Measurements from ENCODE around the gene TP73. TPM values are rescaled to one million over a fixed set of nuclear protein-coding genes. Genes with fewer than 3 reads are reported as not detected.

The TP73 gene
- polyA plus RNA-seq, 1 experiment = not detected

DNA sequence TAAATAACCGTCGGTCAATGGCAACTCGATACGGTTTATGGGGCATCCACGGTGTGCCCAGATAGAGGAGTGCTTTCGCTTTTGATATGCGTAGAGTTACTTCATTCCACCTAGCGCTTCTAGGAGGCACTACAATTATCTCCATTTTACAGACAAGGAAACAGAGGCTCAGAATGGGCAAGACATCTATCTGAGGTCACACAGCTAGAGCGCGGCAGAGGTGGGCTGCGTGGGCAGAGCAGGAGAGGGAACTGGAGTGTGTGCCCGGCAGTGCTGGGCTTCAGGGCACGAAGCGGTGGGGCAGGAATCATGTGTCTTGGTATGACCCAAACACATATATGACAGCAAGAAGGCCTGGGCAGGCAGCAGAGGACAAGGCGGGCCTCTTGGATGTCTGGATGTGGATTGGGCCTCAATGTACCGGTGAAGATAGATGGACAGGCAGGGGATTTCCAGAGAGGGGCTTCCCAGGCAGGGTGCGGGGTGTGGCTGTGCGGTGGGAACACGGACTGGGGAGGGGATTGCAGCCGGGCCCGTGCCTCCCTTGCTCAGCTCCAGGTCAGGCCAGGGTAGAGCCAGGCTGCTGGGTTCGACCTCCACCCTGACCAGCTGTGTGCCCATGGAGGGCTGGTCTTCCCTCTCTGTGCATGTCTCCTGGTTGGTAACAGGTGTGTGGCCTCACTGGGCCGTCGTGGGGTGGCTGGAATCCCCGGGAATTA lies 21.2 kb downstream of the TP73 start:
- H3K4me3 ChIP-seq (ENCODE audit: low read depth, low read length) = no peak overlapping the region
- peaks cover 19% of the 10 kb centered on the region for H3K27me3 ChIP-seq (ENCODE audit: control insufficient read depth, insufficient read depth, low read length)
- no peaks in the 10 kb centered on the region; the same call in 1 of the 2 replicates for H3K9me3 ChIP-seq (ENCODE audit: control insufficient read depth, insufficient read depth, low read length)
- ChIA-PET POLR2A (no interaction called here), CTCF (no interaction called here)
- DNase-seq (ENCODE audit: low read depth, low spot score) = no peak
- TF ChIP-seq, protein P1, sequence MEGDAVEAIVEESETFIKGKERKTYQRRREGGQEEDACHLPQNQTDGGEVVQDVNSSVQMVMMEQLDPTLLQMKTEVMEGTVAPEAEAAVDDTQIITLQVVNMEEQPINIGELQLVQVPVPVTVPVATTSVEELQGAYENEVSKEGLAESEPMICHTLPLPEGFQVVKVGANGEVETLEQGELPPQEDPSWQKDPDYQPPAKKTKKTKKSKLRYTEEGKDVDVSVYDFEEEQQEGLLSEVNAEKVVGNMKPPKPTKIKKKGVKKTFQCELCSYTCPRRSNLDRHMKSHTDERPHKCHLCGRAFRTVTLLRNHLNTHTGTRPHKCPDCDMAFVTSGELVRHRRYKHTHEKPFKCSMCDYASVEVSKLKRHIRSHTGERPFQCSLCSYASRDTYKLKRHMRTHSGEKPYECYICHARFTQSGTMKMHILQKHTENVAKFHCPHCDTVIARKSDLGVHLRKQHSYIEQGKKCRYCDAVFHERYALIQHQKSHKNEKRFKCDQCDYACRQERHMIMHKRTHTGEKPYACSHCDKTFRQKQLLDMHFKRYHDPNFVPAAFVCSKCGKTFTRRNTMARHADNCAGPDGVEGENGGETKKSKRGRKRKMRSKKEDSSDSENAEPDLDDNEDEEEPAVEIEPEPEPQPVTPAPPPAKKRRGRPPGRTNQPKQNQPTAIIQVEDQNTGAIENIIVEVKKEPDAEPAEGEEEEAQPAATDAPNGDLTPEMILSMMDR (IDR thresholded peaks at IDR 0.05; ENCODE audit: low read depth, low read length) = no peak
- no peak overlapping the region for H3K27ac ChIP-seq (ENCODE audit: low read depth, low read length)

DNA sequence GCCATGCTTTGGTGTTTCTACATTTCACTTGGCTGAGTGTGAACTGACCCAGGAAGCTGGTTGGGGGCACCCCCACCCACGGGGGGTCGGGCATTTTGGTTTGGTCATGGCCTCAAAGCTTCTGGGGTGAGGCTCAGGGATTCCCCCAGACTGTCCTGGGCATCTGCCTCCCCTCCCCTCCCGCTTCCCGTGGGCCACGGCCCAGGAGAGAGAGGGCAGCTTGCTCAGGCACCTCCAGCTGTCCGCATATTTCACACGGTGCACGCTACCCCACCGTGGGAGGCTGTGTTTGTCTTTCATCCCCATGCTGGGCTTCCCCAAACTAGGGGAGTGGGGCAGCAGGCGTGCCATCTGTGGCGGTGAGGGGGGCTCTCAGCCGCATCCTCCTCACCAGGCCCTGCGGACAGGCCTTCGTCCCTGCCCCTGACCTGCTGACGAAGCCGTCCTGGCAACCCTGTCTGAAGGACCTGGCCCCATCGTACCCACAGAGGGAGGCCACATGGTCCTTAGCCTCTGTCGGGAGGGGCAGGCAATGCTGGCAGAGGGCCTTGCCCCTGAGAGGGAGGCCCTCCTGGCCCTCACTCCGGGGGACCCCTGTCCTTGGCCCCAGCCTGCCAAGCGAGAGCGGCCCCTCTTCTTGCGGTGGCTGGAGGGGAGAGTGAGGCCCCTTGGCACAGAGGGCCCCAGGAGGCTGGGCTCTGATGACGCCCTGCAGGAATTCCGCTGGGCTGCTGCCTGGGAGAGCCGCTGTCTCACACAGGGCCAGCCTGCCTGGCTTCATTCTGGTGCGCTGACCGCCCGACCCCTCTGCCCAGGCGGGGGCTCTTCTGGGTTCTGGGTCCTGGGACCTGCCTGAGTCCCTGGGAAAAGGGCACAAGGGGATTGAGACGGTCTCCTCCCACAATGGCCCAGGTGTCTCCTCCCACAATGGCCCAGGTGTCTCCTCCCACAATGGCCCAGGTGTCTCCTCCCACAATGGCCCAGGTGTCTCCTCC lies 22.1 kb downstream of the TP73 start:
- TF ChIP-seq, protein P1 (IDR thresholded peaks at IDR 0.05; ENCODE audit: low read depth, low read length) = no peak
- Histone ChIP-seq H3K4me3 (ENCODE audit: low read depth, low read length) (no peak overlapping the region), H3K27me3 (ENCODE audit: control insufficient read depth, insufficient read depth, low read length) (peaks cover 19% of the 10 kb centered on the region), H3K9me3 (ENCODE audit: control insufficient read depth, insufficient read depth, low read length) (no peaks in the 10 kb centered on the region; the same call in 1 of the 2 replicates), H3K27ac (ENCODE audit: low read depth, low read length) (no peak overlapping the region)
- CTCF ChIA-PET = no interaction called here
- POLR2A ChIA-PET = no interaction called here
- DNase-seq (ENCODE audit: low read depth, low spot score) = no peak

- Histone ChIP-seq H3K4me3 (ENCODE audit: low read depth, low read length) (no peak overlapping the region), H3K9me3 (ENCODE audit: control insufficient read depth, insufficient read depth, low read length) (no peaks in the 10 kb centered on the region; the same call in 1 of the 2 replicates), H3K27me3 (ENCODE audit: control insufficient read depth, insufficient read depth, low read length) (peaks cover 17% of the 10 kb centered on the region), H3K27ac (ENCODE audit: low read depth, low read length) (no peak overlapping the region)
- ChIA-PET POLR2A (no interaction called here), CTCF (no interaction called here)
- TF ChIP-seq, protein P1 (IDR thresholded peaks at IDR 0.05; ENCODE audit: low read depth, low read length) = no peak
- no peak for DNase-seq (ENCODE audit: low read depth, low spot score)
These were observed 23.1 kb downstream of the TP73 start for GRCh38 chr1:3675436-3675835.

GRCh38 chr1:3676581-3677470 lies 24.5 kb downstream of the TP73 start:
- H3K9me3 ChIP-seq (ENCODE audit: control insufficient read depth, insufficient read depth, low read length) = no peaks in the 10 kb centered on the region; the same call in 1 of the 2 replicates
- CTCF ChIA-PET = interaction anchor here (0.7 to 1.2 kb wide), 2 partner anchors 48 to 155 kb away, joined by 3 to 8 read pairs; no protein-coding TSS in a partner anchor
- POLR2A ChIA-PET = no interaction called here
- no peak overlapping the region for H3K4me3 ChIP-seq (ENCODE audit: low read depth, low read length)
- no peak for DNase-seq (ENCODE audit: low read depth, low spot score)
- TF ChIP-seq, protein P1 (IDR thresholded peaks at IDR 0.05; ENCODE audit: low read depth, low read length) = no peak
- H3K27ac ChIP-seq (ENCODE audit: low read depth, low read length) = no peak overlapping the region
- H3K27me3 ChIP-seq (ENCODE audit: control insufficient read depth, insufficient read depth, low read length) = peaks cover 10% of the 10 kb centered on the region
